Esophagus (tissue), 2 donors: ENCODE measurements around the gene RPS6KA4. TPM values are rescaled to one million over a fixed set of nuclear protein-coding genes. Genes with fewer than 3 reads are reported as not detected.

ENCODE experiments used
- H3K27ac ChIP-seq, 2 donors: one replicate each; pipeline ENCODE4 v1.5.1; 2013; ENCODE audit warnings: low read depth in 2 of 2, mild to moderate bottlenecking in 2 of 2, inconsistent platforms in 1 of 2, low read length in 1 of 2, moderate library complexity in 1 of 2
- H3K27me3 ChIP-seq, 2 donors: one replicate each; pipeline ENCODE4 v1.6.1; 2013; ENCODE audit warnings: low read length in 2 of 2, control low read depth in 1 of 2, mild to moderate bottlenecking in 1 of 2; ENCODE audit not compliant: insufficient read depth in 2 of 2, control insufficient read depth in 1 of 2
- H3K36me3 ChIP-seq, 2 donors: one replicate each; pipeline ENCODE4 v1.6.1; 2013; ENCODE audit warnings: low read length in 1 of 2; ENCODE audit not compliant: control insufficient read depth in 2 of 2, insufficient read depth in 2 of 2
- H3K4me1 ChIP-seq, 2 donors: one replicate each; pipeline ENCODE4 v1.6.1; 2013; ENCODE audit warnings: low read length in 1 of 2; ENCODE audit not compliant: control insufficient read depth in 2 of 2, insufficient read depth in 2 of 2
- H3K4me3 ChIP-seq, 2 donors: one replicate each; pipeline ENCODE4 v1.5.1; 2013; ENCODE audit warnings: low read length in 2 of 2, mild to moderate bottlenecking in 2 of 2, low read depth in 1 of 2, moderate library complexity in 1 of 2
- H3K9me3 ChIP-seq, 2 donors: one replicate each; pipeline ENCODE4 v1.6.1; 2013; ENCODE audit warnings: mild to moderate bottlenecking in 2 of 2, low read depth in 1 of 2, low read length in 1 of 2, moderate library complexity in 1 of 2; ENCODE audit not compliant: control insufficient read depth in 2 of 2, insufficient read depth in 1 of 2
- WGBS, 2 donors: extraction: QIAGEN DNeasy Blood & Tissue Kit; methylation state at CpG; one replicate each; pipeline ENCODE4 v1.1.7; 2013; 5-methylcytosine and 5-hydroxymethylcytosine counted together
- polyA plus RNA-seq, 2 donors: library from polyadenylated mRNA; stranded (reverse); fragments of 200-250 nt; gene quantifications; one replicate each; pipeline ENCODE4 v1.2.3, GENCODE V29; 2013
- donor health status: healthy with polysubstance abuse.
- donor health status: Bipolar disorder and iron deficiency.

RPS6KA4 gene
- polyA plus RNA-seq, 2 donors, result 28.5 to 31.2 TPM

GRCh38 chr11:64384981-64385944 lies 26.3 kb downstream of the RPS6KA4 start:
- 73 to 76% methylated on average over 15 of the region's 15 CpGs for WGBS, 2 donors
- Histone ChIP-seq H3K27ac (no peak overlapping the region), H3K4me3 (no peak overlapping the region), H3K9me3 (no peaks in the 10 kb centered on the region), H3K27me3 (no peaks in the 10 kb centered on the region), H3K36me3 (no peaks in the 10 kb centered on the region), H3K4me1 (no peaks in the 10 kb centered on the region)

GRCh38 chr11:64385945-64386704 lies 27.2 kb downstream of the RPS6KA4 start:
- Histone ChIP-seq H3K4me1 (no peaks in the 10 kb centered on the region), H3K27me3 (no peaks in the 10 kb centered on the region), H3K4me3 (no peak overlapping the region), H3K9me3 (no peaks in the 10 kb centered on the region), H3K27ac (no peak overlapping the region), H3K36me3 (no peaks in the 10 kb centered on the region)
- 83 to 85% methylated on average over 11 of the region's 11 CpGs for WGBS, 2 donors

DNA sequence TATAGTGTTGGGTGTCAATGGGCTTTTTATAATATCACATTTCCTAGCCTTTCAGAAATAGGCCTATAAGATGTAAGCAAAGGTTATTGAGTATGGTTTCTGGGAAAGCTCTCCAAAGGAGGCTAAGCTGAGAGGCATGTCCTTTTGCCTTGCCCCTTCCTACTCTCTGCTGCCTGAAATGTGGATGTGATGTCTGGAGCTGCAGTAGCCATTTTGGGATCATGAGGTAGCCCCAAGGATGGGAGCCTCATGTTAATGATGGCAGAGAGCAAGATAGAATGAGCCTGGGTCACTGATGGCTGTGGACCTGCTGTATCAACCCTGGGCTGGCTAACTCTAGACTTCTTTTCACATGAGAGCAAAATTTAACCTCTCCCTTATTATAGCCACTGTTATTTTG lies 29.0 kb downstream of the RPS6KA4 start:
- Histone ChIP-seq H3K27me3 (no peaks in the 10 kb centered on the region), H3K27ac (no peak overlapping the region), H3K9me3 (no peaks in the 10 kb centered on the region), H3K4me1 (no peaks in the 10 kb centered on the region), H3K4me3 (no peak overlapping the region), H3K36me3 (no peaks in the 10 kb centered on the region)

DNA sequence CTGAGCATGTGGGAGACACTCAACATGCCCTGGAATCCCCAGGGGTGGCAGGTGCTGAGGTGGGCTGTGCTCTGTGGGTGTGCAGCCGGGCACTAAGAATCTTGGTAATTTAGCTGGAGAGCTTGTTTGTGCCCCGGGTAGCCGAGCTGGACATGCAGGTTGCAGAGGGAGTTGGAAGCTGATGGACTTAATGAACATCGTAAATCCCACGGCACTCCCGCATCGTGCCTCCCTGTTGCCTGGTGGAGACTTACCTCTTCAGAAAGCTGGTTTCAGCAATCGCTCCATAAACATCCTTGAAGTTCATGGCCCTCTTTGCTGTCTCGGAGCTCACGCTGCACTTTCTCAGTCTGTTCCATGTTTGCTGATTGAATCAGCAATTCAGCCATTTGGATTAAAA lies 29.9 kb downstream of the RPS6KA4 start:
- H3K4me3 ChIP-seq, result no peak overlapping the region
- H3K27ac ChIP-seq, result no peak overlapping the region
- no peaks in the 10 kb centered on the region for H3K4me1 ChIP-seq
- H3K9me3 ChIP-seq, result no peaks in the 10 kb centered on the region
- no peaks in the 10 kb centered on the region for H3K27me3 ChIP-seq
- H3K36me3 ChIP-seq, result no peaks in the 10 kb centered on the region
- 69 to 90% methylated on average over 10 of the region's 10 CpGs for WGBS, 2 donors

DNA sequence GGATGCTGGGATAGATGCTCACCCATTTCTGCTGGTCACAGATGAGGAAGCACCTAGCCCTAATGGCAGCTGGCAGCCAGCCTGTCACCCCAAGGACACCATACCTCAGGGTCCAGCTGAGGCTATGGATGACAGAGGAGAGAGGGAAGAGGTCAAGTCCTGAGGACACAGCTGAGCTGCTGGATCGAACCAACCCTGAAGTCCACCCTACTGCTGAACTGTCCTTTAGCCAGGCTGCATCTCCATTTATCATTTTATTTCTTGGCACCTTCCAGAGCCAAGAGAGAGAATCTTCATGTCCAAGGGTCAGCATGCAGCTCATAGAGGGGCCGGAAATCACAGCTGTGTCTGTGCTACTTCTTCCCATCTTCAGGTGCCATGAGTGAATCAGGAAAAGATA lies 30.9 kb downstream of the RPS6KA4 start:
- H3K9me3 ChIP-seq, result no peaks in the 10 kb centered on the region
- 92 to 96% methylated on average over 2 of the region's 2 CpGs for WGBS, 2 donors

GRCh38 chr11:64390558-64390957 lies 31.6 kb downstream of the RPS6KA4 start:
- no peaks in the 10 kb centered on the region for H3K27me3 ChIP-seq
- no peaks in the 10 kb centered on the region for H3K4me1 ChIP-seq
- H3K27ac ChIP-seq, result no peak overlapping the region
- H3K4me3 ChIP-seq, result no peak overlapping the region
- no peaks in the 10 kb centered on the region for H3K36me3 ChIP-seq
- 91 to 93% methylated on average over 3 of the region's 3 CpGs for WGBS, 2 donors
- no peaks in the 10 kb centered on the region for H3K9me3 ChIP-seq

More for the DNA sequence above, 30.9 kb downstream of the RPS6KA4 start:
- H3K36me3 ChIP-seq, result no peaks in the 10 kb centered on the region
- no peaks in the 10 kb centered on the region for H3K4me1 ChIP-seq
- no peaks in the 10 kb centered on the region for H3K27me3 ChIP-seq
- no peak overlapping the region for H3K27ac ChIP-seq
- no peak overlapping the region for H3K4me3 ChIP-seq

DNA sequence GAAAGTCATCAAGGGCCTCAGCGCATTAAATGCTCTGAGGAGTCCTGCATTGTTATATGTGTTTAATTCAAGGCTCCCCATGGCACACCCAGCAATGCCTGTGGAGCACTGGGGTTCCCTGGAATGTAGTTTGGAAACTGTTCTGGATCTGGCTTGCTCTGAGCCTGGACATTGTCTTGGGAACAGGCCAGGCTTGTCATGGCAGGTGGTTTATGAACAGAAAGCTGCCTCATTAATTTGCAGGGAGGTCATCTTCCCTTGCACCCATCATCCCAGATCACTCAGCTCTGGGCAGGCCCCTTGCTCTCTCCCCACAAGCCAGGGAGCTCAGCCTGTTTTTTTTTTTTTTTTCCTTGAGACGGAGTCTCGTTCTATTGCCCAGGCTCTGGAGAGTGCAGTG lies 32.9 kb downstream of the RPS6KA4 start:
- Histone ChIP-seq H3K9me3 (no peaks in the 10 kb centered on the region), H3K27ac (no peak overlapping the region), H3K4me3 (no peak overlapping the region), H3K36me3 (no peaks in the 10 kb centered on the region), H3K4me1 (no peaks in the 10 kb centered on the region), H3K27me3 (no peaks in the 10 kb centered on the region)
- 85 to 95% methylated on average over 3 of the region's 3 CpGs for WGBS, 2 donors

DNA sequence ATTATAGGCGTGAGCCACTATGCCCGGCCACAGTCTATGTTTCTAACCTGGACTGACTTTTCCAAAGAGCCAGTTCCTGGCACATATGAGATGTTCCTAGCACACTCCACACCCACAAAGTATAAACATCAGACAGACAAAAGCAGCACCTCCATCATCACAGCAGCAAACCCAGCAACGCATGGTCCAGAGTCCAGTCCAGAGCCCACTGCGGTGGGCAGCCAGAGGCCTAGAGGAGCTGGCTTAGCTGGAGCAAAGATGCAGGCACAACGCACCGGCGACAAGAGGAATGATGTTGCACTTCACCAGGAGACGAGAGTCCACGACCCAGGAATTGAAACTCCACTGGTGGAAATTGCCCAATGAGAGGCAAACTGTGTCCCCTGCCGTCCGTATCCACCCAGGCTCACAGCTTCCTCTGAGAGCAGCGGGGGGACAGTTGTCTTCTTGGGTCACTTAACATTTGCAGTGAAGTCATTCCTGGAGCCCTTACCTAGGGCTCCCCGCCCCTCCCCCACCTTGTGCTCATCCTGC lies 36.6 kb downstream of the RPS6KA4 start:
- Histone ChIP-seq H3K36me3 (no peaks in the 10 kb centered on the region), H3K27me3 (no peaks in the 10 kb centered on the region), H3K27ac (no peak overlapping the region), H3K4me1 (peaks cover 0 to 5% of the 10 kb centered on the region in 2 donors), H3K4me3 (no peak overlapping the region), H3K9me3 (no peaks in the 10 kb centered on the region)
- 73% methylated on average over 13 of the region's 13 CpGs for WGBS, 2 donors

DNA sequence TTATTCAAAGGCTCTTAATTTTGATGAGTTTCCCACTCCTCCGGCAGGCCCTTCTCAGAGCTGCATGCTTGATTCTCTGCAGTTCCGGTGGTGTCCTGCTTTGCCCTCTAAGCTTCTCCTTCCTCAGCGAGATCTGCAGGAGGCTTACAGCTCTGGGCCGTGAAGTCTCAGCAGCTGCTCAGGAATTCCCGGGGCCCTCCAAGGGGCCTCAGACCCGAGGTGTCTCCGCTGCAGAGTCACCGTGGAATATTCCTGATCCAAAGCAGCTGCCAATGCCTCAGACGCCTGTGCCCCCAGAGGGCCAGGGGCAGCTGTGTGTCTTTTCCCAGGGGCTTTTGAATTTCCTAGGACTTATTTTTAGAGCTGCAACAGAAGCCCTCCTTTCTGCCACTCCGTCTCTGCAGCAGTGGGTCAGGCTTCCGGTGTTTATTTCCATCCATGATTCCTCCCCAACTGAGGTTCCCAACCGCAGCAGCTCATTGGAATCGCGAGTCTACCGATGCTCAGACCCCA lies 37.2 kb downstream of the RPS6KA4 start:
- Histone ChIP-seq H3K36me3 (no peaks in the 10 kb centered on the region), H3K9me3 (no peaks in the 10 kb centered on the region), H3K4me3 (no peak overlapping the region), H3K27me3 (no peaks in the 10 kb centered on the region), H3K4me1 (peaks cover 0 to 5% of the 10 kb centered on the region in 2 donors), H3K27ac (no peak overlapping the region)
- 30 to 40% methylated on average over 15 of the region's 15 CpGs for WGBS, 2 donors
